ENCODE results near the gene PCSK5. TPM values are rescaled to one million over a fixed set of nuclear protein-coding genes. Genes with fewer than 3 reads are reported as not detected.

PCSK5 gene
- total and polyA plus RNA-seq, 2 of the 8 experiments (the other 6 are each of a cell fraction or from before 2014, with no cell fraction given): 5.5 to 10.7 TPM

DNA sequence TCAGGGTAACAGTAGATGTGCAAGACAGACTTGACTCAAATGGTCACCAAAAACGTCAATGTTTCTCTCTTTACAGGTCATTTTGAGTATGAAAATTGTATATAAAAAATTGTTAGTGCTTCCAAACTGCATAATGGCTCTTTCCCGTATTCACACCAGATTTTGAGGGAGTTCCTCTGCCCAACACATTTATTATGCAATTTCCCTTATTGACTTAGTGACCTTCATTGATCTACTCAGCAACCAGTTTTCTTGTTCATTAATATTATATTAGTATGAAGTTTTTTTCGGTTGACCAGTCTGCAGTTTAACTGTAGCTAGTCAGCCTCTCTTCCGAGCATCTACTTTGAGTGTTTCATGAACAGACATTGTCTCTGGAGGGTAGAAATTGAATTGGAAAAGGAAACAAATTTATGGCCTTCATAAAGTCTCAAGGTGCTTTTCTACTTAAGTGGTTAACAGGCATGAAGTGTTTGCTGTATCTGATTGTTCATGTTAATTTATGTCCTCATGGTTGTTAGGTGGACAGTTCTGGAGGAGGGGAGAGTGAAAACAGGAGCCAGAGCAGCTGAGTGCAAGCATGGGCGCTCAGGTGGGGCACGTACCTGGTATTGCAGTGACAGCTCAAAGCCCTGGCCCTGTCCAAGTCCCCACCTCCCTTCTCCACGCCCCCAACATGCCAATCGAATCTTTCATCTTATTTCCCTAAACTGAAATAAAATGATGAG, 263.6 kb downstream of the PCSK5 start (continued):
- TF ChIP-seq SAP30 (IDR thresholded peaks at IDR 0.05; ENCODE audit: insufficient read depth, insufficient replicate concordance, low read length) (no peak), JUN (IDR thresholded peaks at IDR 0.05; ENCODE audit: low read depth, low read length) (no peak), CHD1 (IDR thresholded peaks at IDR 0.05; ENCODE audit: low read depth, low read length) (no peak)
- TF ChIP-seq, protein P1, sequence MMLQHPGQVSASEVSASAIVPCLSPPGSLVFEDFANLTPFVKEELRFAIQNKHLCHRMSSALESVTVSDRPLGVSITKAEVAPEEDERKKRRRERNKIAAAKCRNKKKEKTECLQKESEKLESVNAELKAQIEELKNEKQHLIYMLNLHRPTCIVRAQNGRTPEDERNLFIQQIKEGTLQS (IDR thresholded peaks at IDR 0.05; ENCODE audit: insufficient read depth, low read depth, low read length): no peak
